ENCODE measurements around the gene JPT2.

Gene JPT2

DNA sequence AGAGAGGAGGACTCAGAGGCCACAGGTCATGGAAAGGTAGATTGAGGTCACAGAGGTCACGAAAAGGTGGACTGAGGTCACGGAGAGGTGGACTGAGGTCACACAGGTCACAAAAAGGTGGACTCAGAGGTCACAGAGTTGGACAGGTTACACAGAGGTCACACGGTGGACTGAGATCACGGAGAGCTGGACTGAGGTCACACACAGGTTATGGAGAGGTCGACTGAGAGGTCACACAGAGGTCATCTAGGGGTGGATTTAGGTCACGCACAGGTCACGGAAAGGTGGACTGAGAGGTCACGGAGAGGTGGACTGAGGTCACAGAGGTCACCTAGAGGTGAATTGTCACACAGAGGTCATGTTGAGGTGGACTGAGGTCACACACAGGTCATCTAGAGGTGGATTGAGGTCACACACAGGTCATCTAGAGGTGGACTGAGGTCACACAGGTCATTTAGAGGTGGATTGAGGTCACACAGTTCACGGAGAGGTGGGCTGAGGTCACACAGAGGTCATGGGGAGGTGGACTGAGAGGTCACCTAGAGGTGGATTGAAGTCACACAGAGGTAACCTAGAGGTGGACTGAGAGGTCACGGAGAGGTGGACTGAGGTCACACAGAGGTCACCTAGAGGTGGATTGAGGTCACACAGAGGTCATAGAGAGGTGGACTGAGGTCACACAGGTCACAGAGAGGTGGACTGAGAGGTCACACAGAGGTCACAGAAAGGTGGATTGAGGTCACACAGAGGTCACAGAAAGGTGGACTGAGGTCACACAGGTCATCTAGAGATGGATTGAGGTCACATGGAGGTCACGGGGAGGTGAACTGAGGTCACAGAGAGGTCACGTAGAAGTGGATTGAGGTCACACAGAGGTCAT, 26.7 kb upstream of the JPT2 start:
- H3K27me3 ChIP-seq (ENCODE audit: insufficient read depth, low read depth), result no peaks in the 10 kb centered on the region
- no peak overlapping the region for H3K9ac ChIP-seq
- no peak overlapping the region for H2AFZ ChIP-seq (ENCODE audit: low read depth)
- H3K4me1 ChIP-seq (ENCODE audit: low read depth, poor library complexity, severe bottlenecking), result no peaks in the 10 kb centered on the region
- no peak overlapping the region for H3K4me2 ChIP-seq
- no peaks in the 10 kb centered on the region for H3K79me2 ChIP-seq (ENCODE audit: insufficient read depth, low read depth)
- no peak for TF ChIP-seq CTCF (conservative IDR thresholded peaks at IDR 0.05; ENCODE audit: low read depth, low read length)
- no peaks in the 10 kb centered on the region; the same call in 1 of the 2 replicates for H3K36me3 ChIP-seq (ENCODE audit: insufficient read depth)
- H4K20me1 ChIP-seq (ENCODE audit: insufficient read depth), result no peaks in the 10 kb centered on the region
- no peak overlapping the region for H3K4me3 ChIP-seq (IDR thresholded peaks at IDR 0.05; ENCODE audit: insufficient read depth, low read depth, low read length)
- no peak overlapping the region for H3K27ac ChIP-seq

DNA sequence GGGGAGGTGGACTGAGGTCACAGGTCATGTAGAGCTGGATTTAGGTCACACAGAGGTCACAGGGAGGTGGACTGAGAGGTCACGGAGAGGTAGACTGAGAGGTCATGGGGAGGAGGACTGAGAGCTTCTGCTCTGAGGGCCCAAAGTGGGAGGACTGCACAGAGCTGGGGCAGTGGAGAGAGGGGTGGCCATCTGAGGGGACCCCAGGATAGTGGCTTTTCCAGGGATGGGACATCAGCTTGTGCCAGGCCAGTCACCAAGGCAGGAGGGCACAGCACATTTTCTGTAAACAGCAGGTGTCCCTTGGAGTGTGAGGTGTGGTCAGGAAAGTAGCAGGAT, 26.1 kb upstream of the JPT2 start:
- Histone ChIP-seq H3K36me3 (ENCODE audit: insufficient read depth) (no peaks in the 10 kb centered on the region; the same call in 1 of the 2 replicates), H3K27ac (no peak overlapping the region), H3K4me3 (IDR thresholded peaks at IDR 0.05; ENCODE audit: insufficient read depth, low read depth, low read length) (no peak overlapping the region), H3K79me2 (ENCODE audit: insufficient read depth, low read depth) (no peaks in the 10 kb centered on the region), H3K27me3 (ENCODE audit: insufficient read depth, low read depth) (no peaks in the 10 kb centered on the region), H3K4me2 (no peak overlapping the region), H4K20me1 (ENCODE audit: insufficient read depth) (no peaks in the 10 kb centered on the region), H3K4me1 (ENCODE audit: low read depth, poor library complexity, severe bottlenecking) (no peaks in the 10 kb centered on the region), H2AFZ (ENCODE audit: low read depth) (no peak overlapping the region), H3K9ac (no peak overlapping the region)
- no peak for TF ChIP-seq CTCF (conservative IDR thresholded peaks at IDR 0.05; ENCODE audit: low read depth, low read length)

DNA sequence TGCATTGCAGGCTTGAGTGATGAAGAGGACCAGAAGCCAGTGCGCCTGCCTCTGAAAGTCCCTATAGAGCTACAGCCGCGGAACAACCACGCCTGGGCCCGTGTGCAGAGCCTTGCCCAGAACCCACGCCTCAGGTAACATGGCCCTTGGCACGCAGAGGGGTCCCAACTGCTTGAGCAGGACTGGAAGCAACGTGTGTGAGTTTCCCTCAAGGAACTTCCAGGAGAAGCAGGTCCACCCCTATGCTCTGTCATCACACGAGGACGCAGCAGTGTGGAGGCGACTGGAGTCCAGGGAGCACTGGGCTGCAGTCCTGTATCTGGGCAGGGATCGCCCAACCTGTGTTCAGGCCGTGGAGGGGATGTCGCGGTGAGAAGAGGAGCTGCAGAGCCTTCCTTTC, 25.1 kb upstream of the JPT2 start:
- Histone ChIP-seq H3K79me2 (ENCODE audit: insufficient read depth, low read depth) (no peaks in the 10 kb centered on the region), H3K4me2 (no peak overlapping the region), H3K36me3 (ENCODE audit: insufficient read depth) (no peaks in the 10 kb centered on the region; the same call in 1 of the 2 replicates), H3K27ac (no peak overlapping the region), H4K20me1 (ENCODE audit: insufficient read depth) (no peaks in the 10 kb centered on the region), H3K27me3 (ENCODE audit: insufficient read depth, low read depth) (no peaks in the 10 kb centered on the region), H2AFZ (ENCODE audit: low read depth) (no peak overlapping the region), H3K4me3 (IDR thresholded peaks at IDR 0.05; ENCODE audit: insufficient read depth, low read depth, low read length) (no peak overlapping the region), H3K4me1 (ENCODE audit: low read depth, poor library complexity, severe bottlenecking) (no peaks in the 10 kb centered on the region), H3K9ac (no peak overlapping the region)
- no peak for TF ChIP-seq CTCF (conservative IDR thresholded peaks at IDR 0.05; ENCODE audit: low read depth, low read length)

- Histone ChIP-seq H2AFZ (ENCODE audit: low read depth) (no peak overlapping the region), H3K9ac (no peak overlapping the region), H3K79me2 (ENCODE audit: insufficient read depth, low read depth) (no peaks in the 10 kb centered on the region), H3K4me1 (ENCODE audit: low read depth, poor library complexity, severe bottlenecking) (no peaks in the 10 kb centered on the region), H3K36me3 (ENCODE audit: insufficient read depth) (no peaks in the 10 kb centered on the region; the same call in 1 of the 2 replicates), H3K4me3 (IDR thresholded peaks at IDR 0.05; ENCODE audit: insufficient read depth, low read depth, low read length) (no peak overlapping the region), H3K4me2 (no peak overlapping the region), H3K27ac (no peak overlapping the region), H3K27me3 (ENCODE audit: insufficient read depth, low read depth) (no peaks in the 10 kb centered on the region), H4K20me1 (ENCODE audit: insufficient read depth) (no peaks in the 10 kb centered on the region)
- TF ChIP-seq CTCF (conservative IDR thresholded peaks at IDR 0.05; ENCODE audit: low read depth, low read length), result no peak
Observed at GRCh38 chr16:1654505-1655268, 23.4 kb upstream of the JPT2 start.
